ENCODE data around the gene FER. TPM values are rescaled to one million over a fixed set of nuclear protein-coding genes. Genes with fewer than 3 reads are reported as not detected.

The FER gene
- total and polyA plus RNA-seq, 10 of the 15 experiments (the other 5 are each of a cell fraction or from before 2014, with no cell fraction given) = 4.4 to 19.1 (median 9.6) TPM

DNA sequence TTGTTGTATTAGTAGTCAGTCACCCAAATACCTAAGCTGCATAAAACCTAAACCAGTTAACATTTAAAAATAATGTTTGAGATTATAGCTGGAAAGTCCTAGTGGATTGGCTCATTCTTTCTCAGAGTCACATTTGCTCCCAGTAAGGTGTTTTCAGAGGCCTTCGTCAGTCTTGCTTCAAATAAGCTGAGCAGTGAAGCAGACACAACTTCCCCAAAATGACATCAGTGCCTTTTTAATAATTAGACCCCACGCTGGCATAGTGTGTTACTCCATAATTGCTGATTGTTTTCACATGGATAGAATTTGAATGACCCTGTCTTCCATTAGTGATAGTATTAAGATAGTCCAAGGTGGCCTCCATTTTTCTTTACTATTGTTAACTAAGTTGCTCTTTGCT is 416.3 kb downstream of the FER start (continued):
- TF ChIP-seq, protein P1, sequence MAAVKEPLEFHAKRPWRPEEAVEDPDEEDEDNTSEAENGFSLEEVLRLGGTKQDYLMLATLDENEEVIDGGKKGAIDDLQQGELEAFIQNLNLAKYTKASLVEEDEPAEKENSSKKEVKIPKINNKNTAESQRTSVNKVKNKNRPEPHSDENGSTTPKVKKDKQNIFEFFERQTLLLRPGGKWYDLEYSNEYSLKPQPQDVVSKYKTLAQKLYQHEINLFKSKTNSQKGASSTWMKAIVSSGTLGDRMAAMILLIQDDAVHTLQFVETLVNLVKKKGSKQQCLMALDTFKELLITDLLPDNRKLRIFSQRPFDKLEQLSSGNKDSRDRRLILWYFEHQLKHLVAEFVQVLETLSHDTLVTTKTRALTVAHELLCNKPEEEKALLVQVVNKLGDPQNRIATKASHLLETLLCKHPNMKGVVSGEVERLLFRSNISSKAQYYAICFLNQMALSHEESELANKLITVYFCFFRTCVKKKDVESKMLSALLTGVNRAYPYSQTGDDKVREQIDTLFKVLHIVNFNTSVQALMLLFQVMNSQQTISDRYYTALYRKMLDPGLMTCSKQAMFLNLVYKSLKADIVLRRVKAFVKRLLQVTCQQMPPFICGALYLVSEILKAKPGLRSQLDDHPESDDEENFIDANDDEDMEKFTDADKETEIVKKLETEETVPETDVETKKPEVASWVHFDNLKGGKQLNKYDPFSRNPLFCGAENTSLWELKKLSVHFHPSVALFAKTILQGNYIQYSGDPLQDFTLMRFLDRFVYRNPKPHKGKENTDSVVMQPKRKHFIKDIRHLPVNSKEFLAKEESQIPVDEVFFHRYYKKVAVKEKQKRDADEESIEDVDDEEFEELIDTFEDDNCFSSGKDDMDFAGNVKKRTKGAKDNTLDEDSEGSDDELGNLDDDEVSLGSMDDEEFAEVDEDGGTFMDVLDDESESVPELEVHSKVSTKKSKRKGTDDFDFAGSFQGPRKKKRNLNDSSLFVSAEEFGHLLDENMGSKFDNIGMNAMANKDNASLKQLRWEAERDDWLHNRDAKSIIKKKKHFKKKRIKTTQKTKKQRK (IDR thresholded peaks at IDR 0.05; ENCODE audit: low read depth, low read length) = no peak
- no peak for TF ChIP-seq LARP7 (IDR thresholded peaks at IDR 0.05)
- TF ChIP-seq, protein P2, sequence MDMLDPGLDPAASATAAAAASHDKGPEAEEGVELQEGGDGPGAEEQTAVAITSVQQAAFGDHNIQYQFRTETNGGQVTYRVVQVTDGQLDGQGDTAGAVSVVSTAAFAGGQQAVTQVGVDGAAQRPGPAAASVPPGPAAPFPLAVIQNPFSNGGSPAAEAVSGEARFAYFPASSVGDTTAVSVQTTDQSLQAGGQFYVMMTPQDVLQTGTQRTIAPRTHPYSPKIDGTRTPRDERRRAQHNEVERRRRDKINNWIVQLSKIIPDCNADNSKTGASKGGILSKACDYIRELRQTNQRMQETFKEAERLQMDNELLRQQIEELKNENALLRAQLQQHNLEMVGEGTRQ (IDR thresholded peaks at IDR 0.05; ENCODE audit: borderline replicate concordance, low read depth, low read length) = no peak
- TF ChIP-seq SREBF2 (IDR thresholded peaks at IDR 0.05; ENCODE audit: low read length) = no peak
- no peak for TF ChIP-seq MXI1 (IDR thresholded peaks at IDR 0.05; ENCODE audit: low read depth, low read length)
- TF ChIP-seq ZZZ3 (IDR thresholded peaks at IDR 0.05; ENCODE audit: control insufficient read depth, insufficient read length, low read depth) = no peak
- TF ChIP-seq TCF3 (IDR thresholded peaks at IDR 0.05; ENCODE audit: borderline replicate concordance, insufficient read depth, low read depth, low read length) = no peak
- no peak for TF ChIP-seq RELA (IDR thresholded peaks at IDR 0.05; ENCODE audit: borderline replicate concordance, partially characterized antibody)
- TF ChIP-seq NR2C2 (IDR thresholded peaks at IDR 0.05; ENCODE audit: borderline replicate concordance, control insufficient read depth, insufficient read length, low read depth) = no peak
- TF ChIP-seq, protein P3, sequence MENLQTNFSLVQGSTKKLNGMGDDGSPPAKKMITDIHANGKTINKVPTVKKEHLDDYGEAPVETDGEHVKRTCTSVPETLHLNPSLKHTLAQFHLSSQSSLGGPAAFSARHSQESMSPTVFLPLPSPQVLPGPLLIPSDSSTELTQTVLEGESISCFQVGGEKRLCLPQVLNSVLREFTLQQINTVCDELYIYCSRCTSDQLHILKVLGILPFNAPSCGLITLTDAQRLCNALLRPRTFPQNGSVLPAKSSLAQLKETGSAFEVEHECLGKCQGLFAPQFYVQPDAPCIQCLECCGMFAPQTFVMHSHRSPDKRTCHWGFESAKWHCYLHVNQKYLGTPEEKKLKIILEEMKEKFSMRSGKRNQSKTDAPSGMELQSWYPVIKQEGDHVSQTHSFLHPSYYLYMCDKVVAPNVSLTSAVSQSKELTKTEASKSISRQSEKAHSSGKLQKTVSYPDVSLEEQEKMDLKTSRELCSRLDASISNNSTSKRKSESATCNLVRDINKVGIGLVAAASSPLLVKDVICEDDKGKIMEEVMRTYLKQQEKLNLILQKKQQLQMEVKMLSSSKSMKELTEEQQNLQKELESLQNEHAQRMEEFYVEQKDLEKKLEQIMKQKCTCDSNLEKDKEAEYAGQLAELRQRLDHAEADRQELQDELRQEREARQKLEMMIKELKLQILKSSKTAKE (IDR thresholded peaks at IDR 0.05; ENCODE audit: low read depth, poor library complexity, severe bottlenecking) = no peak
- TF ChIP-seq, protein P4, sequence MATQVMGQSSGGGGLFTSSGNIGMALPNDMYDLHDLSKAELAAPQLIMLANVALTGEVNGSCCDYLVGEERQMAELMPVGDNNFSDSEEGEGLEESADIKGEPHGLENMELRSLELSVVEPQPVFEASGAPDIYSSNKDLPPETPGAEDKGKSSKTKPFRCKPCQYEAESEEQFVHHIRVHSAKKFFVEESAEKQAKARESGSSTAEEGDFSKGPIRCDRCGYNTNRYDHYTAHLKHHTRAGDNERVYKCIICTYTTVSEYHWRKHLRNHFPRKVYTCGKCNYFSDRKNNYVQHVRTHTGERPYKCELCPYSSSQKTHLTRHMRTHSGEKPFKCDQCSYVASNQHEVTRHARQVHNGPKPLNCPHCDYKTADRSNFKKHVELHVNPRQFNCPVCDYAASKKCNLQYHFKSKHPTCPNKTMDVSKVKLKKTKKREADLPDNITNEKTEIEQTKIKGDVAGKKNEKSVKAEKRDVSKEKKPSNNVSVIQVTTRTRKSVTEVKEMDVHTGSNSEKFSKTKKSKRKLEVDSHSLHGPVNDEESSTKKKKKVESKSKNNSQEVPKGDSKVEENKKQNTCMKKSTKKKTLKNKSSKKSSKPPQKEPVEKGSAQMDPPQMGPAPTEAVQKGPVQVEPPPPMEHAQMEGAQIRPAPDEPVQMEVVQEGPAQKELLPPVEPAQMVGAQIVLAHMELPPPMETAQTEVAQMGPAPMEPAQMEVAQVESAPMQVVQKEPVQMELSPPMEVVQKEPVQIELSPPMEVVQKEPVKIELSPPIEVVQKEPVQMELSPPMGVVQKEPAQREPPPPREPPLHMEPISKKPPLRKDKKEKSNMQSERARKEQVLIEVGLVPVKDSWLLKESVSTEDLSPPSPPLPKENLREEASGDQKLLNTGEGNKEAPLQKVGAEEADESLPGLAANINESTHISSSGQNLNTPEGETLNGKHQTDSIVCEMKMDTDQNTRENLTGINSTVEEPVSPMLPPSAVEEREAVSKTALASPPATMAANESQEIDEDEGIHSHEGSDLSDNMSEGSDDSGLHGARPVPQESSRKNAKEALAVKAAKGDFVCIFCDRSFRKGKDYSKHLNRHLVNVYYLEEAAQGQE (IDR thresholded peaks at IDR 0.05; ENCODE audit: low read depth, low read length) = no peak
- no peak for TF ChIP-seq EZH2 (IDR thresholded peaks at IDR 0.05; ENCODE audit: borderline replicate concordance, control insufficient read depth, low read depth, low read length)
- TF ChIP-seq MYB (IDR thresholded peaks at IDR 0.05; ENCODE audit: borderline replicate concordance, low read depth, low read length) = no peak
- TF ChIP-seq ZBED1 (IDR thresholded peaks at IDR 0.05; ENCODE audit: borderline replicate concordance) = no peak
- TF ChIP-seq TARDBP (IDR thresholded peaks at IDR 0.05; ENCODE audit: borderline replicate concordance) = no peak
- peak; percentile 43 for TF ChIP-seq JUNB (IDR thresholded peaks at IDR 0.05)
- TF ChIP-seq, protein P5, sequence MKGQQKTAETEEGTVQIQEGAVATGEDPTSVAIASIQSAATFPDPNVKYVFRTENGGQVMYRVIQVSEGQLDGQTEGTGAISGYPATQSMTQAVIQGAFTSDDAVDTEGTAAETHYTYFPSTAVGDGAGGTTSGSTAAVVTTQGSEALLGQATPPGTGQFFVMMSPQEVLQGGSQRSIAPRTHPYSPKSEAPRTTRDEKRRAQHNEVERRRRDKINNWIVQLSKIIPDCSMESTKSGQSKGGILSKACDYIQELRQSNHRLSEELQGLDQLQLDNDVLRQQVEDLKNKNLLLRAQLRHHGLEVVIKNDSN (IDR thresholded peaks at IDR 0.05; ENCODE audit: borderline replicate concordance, extremely low read length, insufficient read depth, low read depth, low read length) = no peak
- TF ChIP-seq SMARCA5 (IDR thresholded peaks at IDR 0.05) = no peak
- no peak for TF ChIP-seq CBFB (IDR thresholded peaks at IDR 0.05; ENCODE audit: low read depth)
- TF ChIP-seq HDAC6 (IDR thresholded peaks at IDR 0.05; ENCODE audit: unreplicated experiment) = no peak
- TF ChIP-seq MEF2A (IDR thresholded peaks at IDR 0.05; ENCODE audit: insufficient read depth, low read depth, low read length) = no peak
